Activated CD4-positive, alpha-beta T cell treated with anti-CD3 and anti-CD28 coated beads for 1 hour (primary cell): ENCODE data around the gene APBA2.

Experiments used
- DNase-seq: peaks from one replicate; pipeline ENCODE4 v3.0.0-alpha.2; 2020

The APBA2 gene

GRCh38 chr15:29127506-29128430, 242.0 kb downstream of the APBA2 start:
- no peak for DNase-seq

DNA sequence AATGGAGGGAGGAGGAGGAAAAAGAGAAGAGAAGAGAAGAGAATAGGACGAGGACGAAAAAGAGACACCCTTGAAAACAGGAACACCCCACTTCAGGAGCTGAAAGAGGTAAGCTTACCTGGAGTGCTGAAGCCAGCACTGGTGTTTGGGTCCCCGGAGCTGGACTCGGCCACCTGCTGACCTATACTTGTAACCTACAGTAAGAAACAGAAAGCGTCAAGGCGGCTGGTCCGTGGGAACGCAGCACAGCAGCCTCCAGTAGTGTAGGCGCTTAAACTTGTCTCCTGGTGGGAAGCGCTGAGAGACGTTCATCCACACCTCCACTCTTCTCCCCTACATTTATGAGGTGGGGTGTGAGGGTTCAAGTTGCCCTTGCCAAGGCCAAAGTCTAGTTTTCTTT, 242.9 kb downstream of the APBA2 start:
- no peak for DNase-seq

GRCh38 chr15:29129221-29129620, 243.4 kb downstream of the APBA2 start:
- no peak for DNase-seq

DNA sequence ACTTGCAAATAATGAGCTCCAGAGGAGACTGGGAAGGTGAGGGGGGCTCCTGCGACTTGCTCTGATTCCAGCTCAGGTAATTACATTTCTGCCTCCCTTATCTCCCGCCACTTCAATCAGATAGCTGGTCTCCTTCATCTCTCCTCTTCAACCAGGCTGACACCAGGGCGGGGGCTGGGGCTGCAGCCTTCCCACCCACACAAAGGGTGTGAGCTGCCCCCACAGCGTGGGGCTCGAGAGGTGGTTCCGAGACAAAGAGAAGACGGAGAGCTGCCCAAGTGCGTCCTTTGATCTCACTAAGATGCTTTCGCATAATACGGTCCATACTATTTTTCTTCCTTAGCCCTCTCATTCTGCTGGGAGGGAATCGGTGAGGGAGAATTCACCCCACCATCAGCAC, 244.2 kb downstream of the APBA2 start:
- no peak for DNase-seq

DNA sequence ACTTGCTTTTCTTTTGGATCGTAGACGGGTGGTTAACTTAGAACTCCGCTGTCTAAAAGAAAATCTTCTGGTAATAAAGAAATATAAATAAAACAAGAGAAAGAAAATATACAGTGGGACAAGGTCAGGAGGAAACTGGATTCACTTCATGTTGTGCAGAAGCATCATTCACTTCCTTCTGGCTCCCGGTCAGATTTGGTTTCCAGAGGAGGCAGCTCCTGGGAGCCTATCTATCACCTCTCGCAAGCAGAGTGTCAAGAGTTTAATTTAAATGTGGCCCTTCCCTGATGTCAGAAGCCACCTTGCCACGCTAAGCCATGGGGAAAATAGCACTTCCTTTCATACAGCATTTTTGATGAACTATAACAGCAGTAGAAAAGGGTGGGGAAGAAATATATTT, 244.7 kb downstream of the APBA2 start:
- no peak for DNase-seq

DNA sequence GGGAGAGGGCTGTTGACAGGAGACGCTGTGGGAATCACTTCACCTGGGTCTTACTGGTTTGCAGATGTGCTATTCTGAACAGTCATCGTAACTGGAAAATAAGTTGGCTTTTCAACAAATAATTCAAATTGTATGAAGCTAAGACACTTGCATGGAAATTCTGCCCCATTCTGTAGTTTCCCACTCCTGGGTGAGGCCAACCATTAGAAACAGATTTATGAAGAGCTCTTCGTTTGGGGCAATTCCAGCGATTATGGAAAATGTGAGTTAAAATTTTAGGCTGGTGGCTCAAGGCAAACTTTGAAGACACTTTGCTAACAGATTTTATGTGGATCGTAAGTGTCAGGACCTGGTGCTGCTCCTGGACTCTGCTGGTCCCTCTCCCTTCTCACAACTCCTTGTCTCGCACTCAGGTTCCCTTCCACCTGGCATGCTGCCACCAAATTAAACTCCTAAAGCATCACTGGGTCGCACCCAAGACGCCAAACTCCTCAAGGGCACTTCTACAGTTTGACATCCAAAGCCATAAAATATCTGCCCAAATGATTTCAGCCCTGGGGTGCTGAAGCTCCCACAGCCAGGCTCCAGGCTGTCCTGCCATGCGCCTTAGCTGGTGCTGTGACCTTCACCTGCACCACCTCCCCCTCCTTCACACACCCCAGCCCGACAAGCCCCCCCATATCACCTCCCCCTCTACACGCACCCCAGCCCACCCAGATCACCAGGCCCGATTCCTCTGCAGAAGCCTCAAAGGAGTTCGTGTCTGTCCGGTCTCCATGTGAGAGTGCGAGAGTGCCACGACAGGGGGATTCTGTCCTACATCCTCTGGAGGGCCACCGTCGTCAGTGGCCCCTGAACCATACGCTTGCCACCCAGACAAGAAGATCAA, 245.4 kb downstream of the APBA2 start:
- no peak for DNase-seq

DNA sequence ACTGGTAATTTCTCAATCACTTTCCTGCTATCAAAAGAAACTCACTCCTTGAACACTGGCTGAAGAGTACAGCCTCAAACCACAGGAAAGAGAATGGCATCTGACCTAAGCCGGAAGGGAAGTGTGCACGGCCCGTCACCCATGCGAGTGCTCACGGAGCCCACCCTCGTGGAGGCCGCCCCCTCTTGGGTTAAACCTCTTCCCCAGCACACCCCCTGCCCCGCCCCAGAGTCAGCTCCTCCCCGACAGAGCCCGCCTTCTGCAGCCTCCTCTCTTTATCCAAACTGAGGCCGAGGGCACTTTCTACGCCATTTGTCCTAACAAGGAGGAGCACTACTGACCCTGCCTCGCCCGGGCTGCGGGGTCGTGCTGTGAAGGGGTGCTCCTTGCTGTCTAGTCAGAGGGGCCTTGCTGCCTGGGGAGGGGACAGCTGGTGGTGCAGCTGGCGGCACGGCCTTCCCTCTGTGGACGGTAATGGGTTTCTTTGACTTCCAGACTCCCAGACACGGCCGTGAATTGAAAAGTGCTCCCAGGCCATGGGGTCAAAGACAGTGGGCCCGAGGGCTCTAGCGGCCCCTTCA, 246.2 kb downstream of the APBA2 start:
- no peak for DNase-seq

- no peak for DNase-seq
Observed at GRCh38 chr15:29132735-29133181, 247.0 kb downstream of the APBA2 start.

DNA sequence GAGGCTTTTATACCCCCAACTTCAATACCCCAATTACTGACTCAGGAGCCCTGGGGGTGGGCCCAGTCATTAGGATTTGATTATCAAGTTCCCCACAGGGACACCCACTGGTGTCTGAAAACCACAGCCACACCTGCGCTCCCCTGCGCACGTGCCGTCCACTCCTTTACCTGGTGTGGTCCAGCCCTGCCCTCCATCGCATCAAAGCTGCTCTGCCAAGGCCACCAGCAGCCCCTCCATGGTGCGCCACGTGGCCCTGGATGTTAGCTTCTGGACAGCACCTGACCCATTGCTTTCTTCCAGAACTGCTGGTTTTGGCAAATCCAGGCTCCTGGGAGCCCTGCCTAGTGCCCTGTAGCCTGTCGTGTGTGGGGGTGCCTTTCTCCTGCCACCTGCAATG, 247.5 kb downstream of the APBA2 start:
- DNase-seq: no peak

- DNase-seq: no peak
Observed at GRCh38 chr15:29133791-29134190, 248.0 kb downstream of the APBA2 start.

- no peak for DNase-seq
Observed at GRCh38 chr15:29134239-29134638, 248.5 kb downstream of the APBA2 start.

- no peak for DNase-seq
Observed at GRCh38 chr15:29134641-29135308, 249.0 kb downstream of the APBA2 start.

DNA sequence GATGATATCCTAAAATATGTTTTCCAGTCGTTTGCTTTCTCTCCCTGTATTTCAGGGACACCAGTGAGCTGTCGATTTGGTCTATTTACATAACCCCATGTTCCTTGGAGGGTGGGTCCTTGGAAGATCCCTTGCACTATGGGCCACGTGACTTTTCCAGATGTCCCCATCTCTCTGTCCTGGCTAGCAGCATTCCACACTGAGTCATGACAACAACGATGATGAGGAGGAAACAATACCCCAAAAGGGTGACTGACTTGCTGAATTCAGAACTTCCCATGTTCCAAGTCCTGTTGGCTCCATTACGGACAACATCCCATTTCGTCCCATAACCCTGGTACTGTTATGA, 249.5 kb downstream of the APBA2 start:
- no peak for DNase-seq

- DNase-seq: no peak
Observed at GRCh38 chr15:29135702-29136646, 250.2 kb downstream of the APBA2 start.

- no peak for DNase-seq
Observed at GRCh38 chr15:29138260-29138659, 252.5 kb downstream of the APBA2 start.

GRCh38 chr15:29139072-29139471, 253.3 kb downstream of the APBA2 start:
- no peak for DNase-seq

- peak; percentile 31 for DNase-seq
Observed at GRCh38 chr15:29139540-29140459, 254.0 kb downstream of the APBA2 start.

- DNase-seq: no peak
Observed at GRCh38 chr15:29140475-29141307, 254.9 kb downstream of the APBA2 start.

- DNase-seq: no peak
Observed at GRCh38 chr15:29141308-29142128, 255.7 kb downstream of the APBA2 start.
